Skeletal muscle tissue (tissue), 4 donors: ENCODE results near the gene GSDME. TPM values are rescaled to one million over a fixed set of nuclear protein-coding genes. Genes with fewer than 3 reads are reported as not detected.

Experiments used
- H3K27ac ChIP-seq: one replicate; pipeline ENCODE4 v1.7.0; 2013; ENCODE audit warnings: mild to moderate bottlenecking, low read depth, low read length, inconsistent platforms
- H3K27me3 ChIP-seq, 3 donors: one replicate each; pipeline ENCODE4 v1.7.0; 2013; ENCODE audit warnings: low read length in 3 of 3; ENCODE audit not compliant: control insufficient read depth in 3 of 3, insufficient read depth in 3 of 3
- H3K36me3 ChIP-seq, 3 donors: one replicate each; pipeline ENCODE4 v1.7.0; 2013; ENCODE audit warnings: low read length in 3 of 3; ENCODE audit not compliant: control insufficient read depth in 3 of 3, insufficient read depth in 3 of 3
- H3K4me1 ChIP-seq, 3 donors: one replicate each; pipeline ENCODE4 v1.7.0; 2013; ENCODE audit warnings: low read length in 3 of 3, mild to moderate bottlenecking in 3 of 3; ENCODE audit not compliant: control insufficient read depth in 3 of 3, insufficient read depth in 3 of 3
- H3K4me3 ChIP-seq, 3 donors: one replicate each; pipeline ENCODE4 v1.7.0; 2013; ENCODE audit warnings: low read length in 3 of 3
- H3K9ac ChIP-seq, 3 donors: one replicate each; pipeline ENCODE4 v1.7.0; 2013; ENCODE audit warnings: low read length in 3 of 3, mild to moderate bottlenecking in 3 of 3, moderate library complexity in 2 of 3, low read depth in 1 of 3
- H3K9me3 ChIP-seq, 3 donors: one replicate each; pipeline ENCODE4 v1.7.0; 2013; ENCODE audit warnings: low read length in 3 of 3; ENCODE audit not compliant: control insufficient read depth in 3 of 3
- total RNA-seq: library from RNA; depleted of rRNA; stranded (reverse); fragments of >200 nt; gene quantifications from one replicate; pipeline ENCODE4 v1.2.3, GENCODE V29; 2014
- donor health status: Osteomylitis.

The GSDME gene
- total RNA-seq, 1 donor from 2014 or later: 11.0 TPM

DNA sequence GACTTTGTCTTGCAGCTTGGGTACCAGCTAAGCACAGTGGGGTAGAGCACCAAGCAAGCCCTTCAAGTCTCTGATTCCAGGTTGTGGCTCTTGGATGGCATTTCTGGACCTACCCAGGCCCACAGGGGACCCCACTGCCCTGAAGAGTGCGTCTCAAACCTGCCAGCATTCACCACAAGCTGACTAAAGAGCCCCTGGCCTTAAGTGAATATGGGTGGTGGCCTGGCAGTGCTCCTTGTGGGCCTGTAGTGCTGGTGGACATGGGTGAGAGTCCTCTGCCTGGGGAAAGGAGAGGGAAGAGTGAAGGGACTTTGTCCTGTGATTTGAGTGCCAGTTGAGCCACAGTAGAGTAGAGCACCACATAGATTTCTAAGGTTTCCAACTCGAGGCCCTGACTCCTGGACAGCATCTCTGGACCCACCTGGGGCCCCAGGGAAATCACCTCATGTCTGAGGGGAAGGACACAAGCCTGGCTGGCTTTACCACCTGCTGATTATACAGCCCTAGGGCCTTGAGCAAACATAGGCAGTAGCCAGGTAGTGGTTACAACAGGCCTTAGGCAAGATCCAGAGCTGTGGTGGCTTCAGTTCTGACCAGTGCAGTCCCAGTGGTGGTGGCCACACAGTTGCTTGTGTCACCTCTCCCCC lies 23.7 kb downstream of the GSDME start:
- Histone ChIP-seq H3K4me3 (no peak overlapping the region), H3K9ac (no peak overlapping the region), H3K4me1 (peaks cover 22 to 27% (median 26%) of the 10 kb centered on the region in 3 donors), H3K9me3 (peaks cover 0 to 2% (median 0%) of the 10 kb centered on the region in 3 donors), H3K36me3 (no peaks in the 10 kb centered on the region), H3K27ac (no peak overlapping the region), H3K27me3 (no peaks in the 10 kb centered on the region)

DNA sequence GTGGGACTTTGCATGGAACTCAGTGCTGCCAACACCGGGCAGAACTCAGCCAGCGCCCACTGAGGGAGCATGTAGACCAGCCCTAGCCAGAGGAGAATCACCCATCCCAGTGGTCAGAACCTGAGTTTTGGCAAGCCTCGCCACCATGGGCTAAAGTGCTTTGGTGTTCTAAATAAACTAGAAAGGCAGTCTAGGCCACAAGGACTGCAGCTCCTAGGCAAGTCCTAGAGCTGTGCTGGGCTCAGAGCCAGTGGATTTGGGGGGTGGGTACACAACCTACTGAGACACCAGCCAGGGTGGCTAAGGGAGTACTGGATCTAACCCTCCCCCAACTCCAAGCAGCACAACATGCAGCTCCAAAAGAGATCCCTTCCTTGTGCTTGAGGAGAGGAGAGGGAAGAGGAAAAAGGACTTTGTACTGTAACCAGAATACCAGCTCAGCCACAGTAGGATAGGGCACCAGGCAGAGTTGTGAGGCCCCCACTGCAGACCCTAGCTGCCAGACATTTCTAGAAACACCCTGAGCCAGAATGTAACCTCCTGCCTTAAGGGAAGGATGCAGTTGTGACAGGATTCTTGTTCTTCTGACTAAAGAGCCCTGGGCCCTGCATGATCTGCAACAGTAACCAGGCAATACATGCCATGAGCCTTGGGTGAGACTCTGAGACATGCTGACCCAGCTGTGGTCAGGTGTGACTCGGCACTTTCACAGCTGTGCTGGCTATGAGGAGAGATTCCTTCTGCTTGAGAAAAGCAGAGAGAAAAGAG lies 24.4 kb downstream of the GSDME start:
- Histone ChIP-seq H3K4me1 (peaks cover 23 to 28% (median 28%) of the 10 kb centered on the region in 3 donors), H3K4me3 (no peak overlapping the region), H3K27me3 (no peaks in the 10 kb centered on the region), H3K9me3 (no peaks in the 10 kb centered on the region), H3K9ac (no peak overlapping the region), H3K27ac (no peak overlapping the region), H3K36me3 (no peaks in the 10 kb centered on the region)

DNA sequence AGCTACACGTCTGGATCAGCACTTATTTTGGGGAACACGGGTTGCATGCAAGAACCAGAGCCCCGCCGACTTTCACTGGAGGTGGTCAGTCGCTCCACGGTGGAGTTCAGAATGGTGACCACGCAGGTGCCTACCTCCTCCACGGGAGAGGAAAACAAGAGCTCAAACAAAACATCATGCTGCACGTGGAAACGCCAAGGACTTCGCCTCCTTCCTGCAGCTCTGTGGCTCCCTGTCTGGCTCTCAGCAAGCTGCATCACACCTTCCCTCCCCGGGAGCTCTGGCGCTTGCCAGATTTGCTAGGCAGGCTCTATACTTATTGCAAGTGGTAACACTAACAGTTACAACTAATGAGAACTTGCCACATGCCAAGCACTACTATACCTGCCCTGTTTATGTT lies 26.0 kb downstream of the GSDME start:
- H3K36me3 ChIP-seq: no peaks in the 10 kb centered on the region
- no peak overlapping the region for H3K4me3 ChIP-seq
- H3K9me3 ChIP-seq: no peaks in the 10 kb centered on the region

DNA sequence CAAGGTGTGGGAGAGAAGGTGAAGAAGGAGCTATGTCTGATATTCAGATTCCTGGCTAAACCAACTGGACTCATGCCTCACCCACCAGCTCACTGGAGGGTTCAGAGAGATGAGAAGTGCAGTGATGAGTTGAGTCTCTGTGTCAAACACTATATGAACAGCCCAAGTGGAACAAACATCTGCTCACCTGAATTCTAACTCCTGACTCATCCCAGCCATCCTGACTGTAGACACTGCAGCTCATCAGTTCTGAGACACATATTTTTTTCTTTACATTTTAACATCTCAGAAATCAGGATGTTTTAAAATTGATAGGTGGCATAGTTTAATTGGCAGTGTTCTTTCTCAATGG lies 27.3 kb downstream of the GSDME start:
- H3K27ac ChIP-seq: no peak overlapping the region
- H3K36me3 ChIP-seq: no peaks in the 10 kb centered on the region
- no peaks in the 10 kb centered on the region for H3K9me3 ChIP-seq
- H3K9ac ChIP-seq: no peak overlapping the region
- H3K4me3 ChIP-seq: no peak overlapping the region
- no peaks in the 10 kb centered on the region for H3K27me3 ChIP-seq
- peaks cover 23 to 28% (median 28%) of the 10 kb centered on the region in 3 donors for H3K4me1 ChIP-seq

More for the DNA sequence above, 26.0 kb downstream of the GSDME start:
- Histone ChIP-seq H3K27ac (no peak overlapping the region), H3K4me1 (peaks cover 23 to 28% (median 28%) of the 10 kb centered on the region in 3 donors), H3K27me3 (no peaks in the 10 kb centered on the region), H3K9ac (no peak overlapping the region)

DNA sequence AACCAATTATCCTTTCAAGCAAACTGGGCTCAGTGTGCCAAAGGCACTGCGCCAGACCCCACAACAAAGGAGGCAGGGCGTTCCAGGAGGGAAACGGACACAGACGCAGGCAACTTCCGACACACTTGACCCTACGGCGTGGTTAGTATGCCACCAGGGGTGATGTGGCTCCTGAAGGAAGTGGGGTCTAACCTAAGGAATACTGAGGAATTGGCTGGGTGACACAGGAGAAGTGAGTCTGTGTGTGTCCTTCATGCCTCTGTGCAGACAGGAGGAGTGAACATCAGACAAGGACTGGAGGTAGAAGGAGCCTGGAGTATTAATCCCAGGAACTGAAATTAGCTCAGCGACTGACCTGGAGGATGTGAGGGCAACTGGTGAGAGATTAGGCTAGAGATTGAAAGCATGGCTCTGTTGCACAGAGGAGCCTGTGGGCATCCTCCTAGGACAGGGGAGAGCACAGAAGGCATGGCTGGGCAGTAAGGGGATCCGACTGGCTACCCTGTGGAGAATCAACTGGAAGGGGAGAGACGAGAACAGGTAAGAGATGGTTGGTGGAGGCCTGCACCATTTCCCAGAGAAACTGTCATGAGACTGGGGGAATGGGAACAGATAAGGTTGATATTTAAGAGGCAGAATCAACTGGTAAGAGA lies 27.8 kb downstream of the GSDME start:
- Histone ChIP-seq H3K27me3 (no peaks in the 10 kb centered on the region), H3K4me3 (peak overlapping the region in 2 of 3 donors; percentile 9 to 60), H3K4me1 (peaks cover 23 to 28% (median 28%) of the 10 kb centered on the region in 3 donors), H3K9ac (peak overlapping the region in 1 of 3 donors; percentile 25), H3K9me3 (no peaks in the 10 kb centered on the region), H3K27ac (no peak overlapping the region), H3K36me3 (no peaks in the 10 kb centered on the region)

DNA sequence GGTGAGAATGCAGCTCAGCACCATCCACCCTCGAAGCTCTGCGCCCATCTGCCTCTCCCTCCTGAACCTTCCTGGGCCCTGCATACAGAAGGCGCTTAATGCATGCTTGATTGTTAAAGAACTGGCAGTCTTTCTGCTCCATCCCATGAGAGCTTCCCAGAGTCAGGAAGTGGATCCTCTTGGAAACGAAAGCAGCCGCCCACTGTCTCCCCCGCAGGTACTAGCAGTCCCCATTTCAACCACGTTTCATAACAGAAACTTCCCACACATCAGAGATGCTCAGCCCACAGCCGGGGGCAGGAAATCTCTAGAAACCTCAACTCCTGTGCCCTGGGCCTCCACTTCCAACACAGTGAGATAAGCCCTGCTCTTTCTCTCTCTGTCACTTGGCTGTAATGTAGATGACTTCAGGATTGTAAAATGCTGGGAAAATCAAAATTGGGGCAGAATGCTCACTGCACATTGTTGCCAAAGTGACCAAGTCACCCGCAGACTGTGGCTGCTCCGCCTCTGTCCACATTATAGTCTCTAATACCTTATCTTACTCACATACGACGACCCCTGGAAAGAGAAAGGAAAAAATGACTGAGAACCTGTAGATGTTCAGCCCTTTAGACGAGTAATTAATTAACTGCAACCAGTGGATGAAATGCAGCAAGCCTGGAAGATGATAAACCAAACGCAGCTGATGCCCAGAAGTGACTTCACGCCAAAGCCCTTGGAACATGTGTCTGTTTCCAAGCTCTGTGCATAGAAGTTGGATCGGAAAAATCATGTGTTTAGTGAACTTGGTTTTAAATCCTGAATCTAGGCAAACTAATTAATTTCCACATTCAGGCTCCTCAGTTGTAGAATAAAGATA lies 28.5 kb downstream of the GSDME start:
- H3K9me3 ChIP-seq: no peaks in the 10 kb centered on the region
- H3K27ac ChIP-seq: no peak overlapping the region
- H3K9ac ChIP-seq: peak overlapping the region in 1 of 3 donors; percentile 25
- no peaks in the 10 kb centered on the region for H3K27me3 ChIP-seq
- H3K4me3 ChIP-seq: peak overlapping the region in 2 of 3 donors; percentile 9 to 60
- no peaks in the 10 kb centered on the region for H3K36me3 ChIP-seq
- H3K4me1 ChIP-seq: peaks cover 19 to 26% (median 26%) of the 10 kb centered on the region in 3 donors

DNA sequence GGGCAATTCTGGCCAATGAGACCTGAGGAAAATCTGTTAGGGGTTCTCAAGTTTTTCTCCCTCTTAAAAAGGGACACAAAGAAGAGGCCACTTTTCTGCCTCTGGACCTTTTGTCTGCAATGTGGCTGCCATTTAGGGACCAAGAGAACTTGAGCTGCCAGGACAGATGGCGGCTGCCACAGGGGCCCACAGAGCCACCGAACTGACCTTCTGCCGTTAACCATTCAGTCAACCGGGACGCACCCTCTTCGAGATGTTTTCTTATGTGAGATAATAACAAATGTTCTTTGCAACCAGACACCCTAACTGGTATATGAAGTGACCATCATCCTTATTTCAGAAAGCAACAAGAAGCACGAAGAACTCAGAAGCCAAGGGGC lies 29.2 kb downstream of the GSDME start:
- Histone ChIP-seq H3K9me3 (no peaks in the 10 kb centered on the region), H3K4me1 (peaks cover 14 to 20% (median 20%) of the 10 kb centered on the region in 3 donors), H3K4me3 (no peak overlapping the region), H3K36me3 (no peaks in the 10 kb centered on the region), H3K27ac (no peak overlapping the region), H3K9ac (no peak overlapping the region), H3K27me3 (no peaks in the 10 kb centered on the region)

DNA sequence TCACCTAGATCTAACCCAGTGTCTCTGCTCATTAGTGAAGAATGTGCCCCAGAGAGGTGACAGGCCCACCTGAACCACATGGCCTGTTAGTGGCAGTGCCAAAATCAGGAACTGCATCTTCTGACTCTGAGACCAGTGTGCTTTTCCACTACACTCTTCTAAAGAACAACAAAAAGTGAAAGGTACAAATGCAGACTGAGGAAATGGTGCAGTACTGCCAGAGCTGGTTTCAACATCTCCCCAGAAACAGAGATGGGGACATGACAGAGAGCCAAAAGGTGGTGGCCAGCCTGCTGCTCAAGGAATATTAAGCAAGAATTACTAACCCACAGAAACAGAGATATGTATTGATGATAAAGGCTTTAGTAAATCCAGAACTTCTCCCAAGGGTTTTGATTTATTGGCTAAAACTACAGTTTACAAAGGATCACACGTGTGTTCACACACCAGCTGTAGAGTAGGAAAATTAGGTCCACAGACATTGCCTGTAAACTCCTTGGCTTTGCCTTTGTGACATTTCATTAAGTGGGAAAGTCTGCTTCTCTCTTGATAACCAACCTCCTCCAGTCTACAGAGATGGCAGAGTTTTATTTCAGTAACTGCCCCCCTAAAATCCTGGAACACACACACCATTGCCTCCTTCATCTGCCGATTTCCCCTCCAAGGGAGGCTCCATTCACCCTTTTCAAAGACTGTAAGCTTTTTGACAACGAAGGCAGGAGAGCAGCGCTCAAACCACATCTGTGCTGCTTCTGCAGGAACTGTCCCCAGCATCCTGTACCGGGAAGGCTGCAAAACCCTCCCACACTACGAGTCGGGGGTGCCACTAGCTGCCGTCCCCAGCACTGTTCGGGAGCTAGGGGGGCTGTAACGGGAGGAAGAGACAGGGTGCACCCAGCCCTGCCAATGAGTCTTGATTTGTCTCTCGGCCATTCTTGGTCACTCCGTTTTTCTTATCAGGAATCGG lies 29.8 kb downstream of the GSDME start:
- H3K4me1 ChIP-seq: peaks cover 13 to 16% (median 15%) of the 10 kb centered on the region in 3 donors
- no peak overlapping the region for H3K27ac ChIP-seq
- no peaks in the 10 kb centered on the region for H3K27me3 ChIP-seq
- H3K4me3 ChIP-seq: no peak overlapping the region
- H3K36me3 ChIP-seq: no peaks in the 10 kb centered on the region
- H3K9me3 ChIP-seq: no peaks in the 10 kb centered on the region
- H3K9ac ChIP-seq: no peak overlapping the region
